CD4-positive, alpha-beta T cell treated with Interferon alpha-2 for 1 hour (primary cell): Measurements from ENCODE around the gene TSC1.
"Not testable (repeated sequence)": the region's sequence is repeated elsewhere in the genome, so short reads cannot be mapped to it uniquely, and the experiment has no call there.

Experiments
- DNase-seq, 2 donors: peaks; one replicate each; pipeline ENCODE4 v3.0.0-alpha.2; 2020 to 2022

The TSC1 gene

DNA sequence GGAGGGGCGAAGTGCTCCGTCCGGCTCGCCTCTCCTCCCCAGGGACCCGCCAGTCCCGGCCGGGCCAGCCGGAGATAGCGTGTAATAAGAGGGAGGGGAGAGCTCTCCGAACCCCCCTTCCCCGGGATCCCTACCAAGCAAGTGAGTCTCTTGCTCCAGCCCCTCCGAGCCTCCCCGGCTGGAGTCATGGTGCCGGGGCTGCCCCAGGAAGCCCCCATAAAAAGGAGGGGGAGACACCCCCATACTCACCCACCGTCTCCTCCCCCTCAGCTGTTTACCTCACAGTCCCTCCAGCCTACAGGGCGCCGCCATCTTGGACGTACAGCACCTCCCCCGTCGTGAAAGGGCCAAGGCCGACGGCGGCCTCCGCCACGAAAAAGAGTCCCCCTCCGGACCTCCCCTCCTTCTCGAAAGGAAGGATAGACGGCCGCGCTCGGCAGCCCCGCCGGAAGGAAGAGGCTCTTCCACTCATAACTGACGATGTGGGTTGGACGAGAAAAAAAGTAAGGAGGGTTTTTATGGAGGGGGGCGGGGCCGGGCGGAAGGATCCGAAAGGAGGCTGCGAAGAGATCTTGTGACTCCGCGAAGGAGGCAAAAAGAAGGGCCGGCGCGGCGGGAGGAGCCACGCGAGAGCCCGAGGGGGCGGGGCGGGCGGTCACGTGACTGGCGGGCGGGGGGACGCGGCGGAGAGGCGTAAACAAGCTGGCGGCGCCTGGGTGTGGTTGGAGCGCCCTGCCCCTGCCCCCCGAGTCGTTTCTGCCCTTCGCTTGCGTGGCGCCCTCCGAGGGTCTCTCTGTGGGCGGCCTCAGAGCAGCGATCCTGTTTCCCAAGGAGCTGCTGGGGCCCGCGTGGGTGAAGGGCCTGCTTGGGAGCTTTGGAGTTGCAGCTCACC, at the start of gene TSC1:
TSC1 (minus strand) TSS at position 323 of the 892 bp plus-strand sequence. CDS start 15,744 bp downstream, outside the sequence.
- peak; percentile 97 to 98 for DNase-seq

DNA sequence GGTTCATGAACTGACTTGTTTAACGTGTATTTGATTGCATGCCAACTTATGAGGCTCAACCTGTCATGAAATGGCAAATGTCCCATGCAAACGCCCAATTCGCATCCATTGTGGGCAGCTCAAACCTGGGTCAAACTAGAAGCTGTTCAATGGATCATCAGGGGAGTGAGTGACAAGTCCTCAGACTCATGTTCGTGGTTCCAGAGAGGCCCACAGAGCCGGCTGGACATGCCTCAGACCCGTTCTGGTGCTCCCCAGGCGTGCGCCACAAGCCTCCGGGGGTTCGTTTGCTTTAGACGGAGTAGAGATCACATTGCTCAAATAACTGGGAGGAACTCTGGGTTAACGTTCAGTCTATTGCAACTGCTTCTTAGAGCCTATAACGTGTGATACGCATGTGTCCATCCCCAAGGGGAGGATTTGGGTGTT, 49.1 kb upstream of the TSC1 start:
- DNase-seq, result no peak

DNA sequence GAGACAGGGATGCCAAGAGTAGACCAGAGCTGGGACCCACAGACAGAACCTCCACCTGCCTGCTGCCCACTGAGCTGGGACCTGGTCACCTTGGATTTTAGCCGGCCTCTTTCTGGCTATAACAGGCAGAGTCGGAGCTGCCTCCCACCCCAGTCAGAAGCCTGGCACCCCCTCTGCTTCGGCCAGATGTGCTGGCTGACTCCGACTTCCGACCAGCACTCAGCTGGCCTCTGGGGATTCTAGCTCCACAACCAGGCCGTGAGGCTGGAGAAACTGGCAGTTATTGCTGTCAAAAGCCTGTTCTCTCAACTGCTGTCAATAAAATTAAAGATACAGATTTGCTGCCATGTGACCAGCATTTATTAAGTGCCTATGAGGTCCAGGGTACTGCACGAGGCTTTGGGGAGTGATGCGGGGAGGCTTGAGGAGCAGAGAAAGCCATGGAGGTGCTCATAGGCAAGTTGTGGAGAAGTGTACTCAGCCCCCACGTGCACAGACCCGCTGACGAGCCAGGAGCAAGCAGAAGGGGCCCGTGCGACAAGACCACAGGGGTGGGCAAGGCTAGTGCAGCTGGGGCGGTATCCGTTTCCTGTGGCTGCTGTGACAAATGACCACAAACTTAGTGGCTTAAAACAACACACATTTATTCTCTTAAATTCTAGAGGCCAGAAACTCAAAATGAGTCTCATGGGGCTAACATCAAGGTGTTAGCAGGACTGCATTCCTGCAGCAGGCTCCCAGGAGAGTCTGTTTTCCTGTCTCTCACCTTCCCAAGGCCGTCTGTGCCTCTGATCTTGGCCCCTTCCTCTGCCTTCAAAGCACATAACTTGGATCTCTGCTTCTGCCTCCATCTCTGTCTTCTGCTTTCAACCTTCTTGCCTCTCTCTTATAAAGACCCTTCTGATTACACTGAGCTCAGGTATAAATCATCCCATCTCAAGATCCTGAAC, 47.2 kb upstream of the TSC1 start:
- DNase-seq, result no peak

DNA sequence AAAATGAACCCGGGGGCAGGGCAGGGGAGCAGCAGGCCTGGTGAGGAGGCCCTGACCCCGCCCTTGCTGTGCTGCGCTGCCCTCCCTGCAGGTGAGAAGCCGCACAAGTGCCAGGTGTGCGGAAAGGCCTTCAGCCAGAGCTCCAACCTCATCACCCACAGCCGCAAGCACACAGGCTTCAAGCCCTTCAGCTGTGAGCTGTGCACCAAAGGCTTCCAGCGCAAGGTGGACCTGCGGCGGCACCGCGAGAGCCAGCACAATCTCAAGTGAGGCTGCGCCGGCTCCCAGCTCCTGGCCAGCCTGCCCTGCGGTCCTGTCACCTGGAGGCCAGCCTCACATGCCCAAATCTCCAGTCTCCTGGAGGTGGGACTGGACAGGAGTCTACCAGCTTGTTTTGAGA, 46.4 kb upstream of the TSC1 start:
- no peak for DNase-seq

DNA sequence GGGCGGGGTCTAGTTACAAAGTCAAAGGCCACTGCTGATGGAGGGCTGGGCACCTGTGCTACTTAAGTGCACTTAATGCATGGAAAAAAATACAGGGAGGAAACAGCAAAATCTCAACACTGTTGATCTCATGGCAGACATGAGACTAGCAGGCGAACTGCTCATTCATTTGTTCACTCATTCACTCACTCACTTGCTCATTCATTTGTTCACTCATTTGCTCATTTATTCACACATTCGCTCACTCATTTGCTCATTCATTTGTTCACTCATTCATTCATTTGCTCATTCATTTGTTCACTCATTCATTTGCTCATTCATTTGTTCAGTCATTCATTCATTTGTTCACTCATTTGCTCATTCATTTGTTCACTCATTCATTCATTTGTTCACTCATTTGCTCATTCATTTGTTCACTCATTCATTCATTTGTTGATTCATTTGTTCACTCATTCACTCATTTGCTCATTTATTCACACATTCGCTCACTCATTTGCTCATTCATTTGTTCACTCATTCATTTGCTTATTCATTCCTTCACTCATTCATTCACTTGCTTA, 45.7 kb upstream of the TSC1 start:
- not testable (repeated sequence) for DNase-seq

DNA sequence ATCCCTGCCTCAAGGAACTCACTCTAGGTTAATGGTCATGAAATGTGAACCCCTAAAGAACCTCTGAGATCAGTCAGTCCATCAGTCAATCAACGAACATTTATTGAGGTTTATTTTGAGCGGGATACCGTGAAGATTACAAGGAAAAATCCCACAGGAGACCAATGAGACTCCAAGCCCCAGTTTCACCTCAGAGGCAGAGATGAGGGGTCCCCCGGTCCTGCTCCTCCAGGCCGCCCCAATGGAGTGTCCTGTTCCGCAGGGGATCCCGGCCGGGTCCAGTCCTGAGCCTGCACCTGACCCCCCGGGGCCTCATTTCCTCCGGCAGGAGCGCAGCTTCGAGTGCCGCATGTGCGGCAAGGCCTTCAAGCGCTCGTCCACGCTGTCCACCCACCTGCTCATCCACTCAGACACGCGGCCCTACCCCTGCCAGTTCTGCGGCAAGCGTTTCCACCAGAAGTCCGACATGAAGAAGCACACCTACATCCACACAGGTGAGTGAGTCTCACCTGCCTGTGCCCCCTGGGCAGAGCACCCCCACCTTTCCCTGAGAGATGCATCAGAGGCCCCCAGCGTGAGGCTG, 45.1 kb upstream of the TSC1 start:
- no peak for DNase-seq

DNA sequence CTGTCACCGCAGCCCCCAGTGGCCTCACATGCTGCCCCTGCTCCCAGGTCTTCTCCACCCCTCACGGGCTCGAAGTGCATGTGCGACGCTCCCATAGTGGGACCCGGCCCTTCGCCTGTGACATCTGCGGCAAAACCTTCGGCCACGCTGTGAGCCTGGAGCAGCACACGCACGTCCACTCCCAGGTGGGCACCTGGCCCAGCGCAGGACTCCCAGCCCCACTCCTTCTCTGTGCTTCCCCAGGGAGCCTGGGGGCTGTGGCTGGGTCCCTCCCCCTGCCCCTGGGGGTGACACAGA, 44.5 kb upstream of the TSC1 start:
- no peak for DNase-seq

DNA sequence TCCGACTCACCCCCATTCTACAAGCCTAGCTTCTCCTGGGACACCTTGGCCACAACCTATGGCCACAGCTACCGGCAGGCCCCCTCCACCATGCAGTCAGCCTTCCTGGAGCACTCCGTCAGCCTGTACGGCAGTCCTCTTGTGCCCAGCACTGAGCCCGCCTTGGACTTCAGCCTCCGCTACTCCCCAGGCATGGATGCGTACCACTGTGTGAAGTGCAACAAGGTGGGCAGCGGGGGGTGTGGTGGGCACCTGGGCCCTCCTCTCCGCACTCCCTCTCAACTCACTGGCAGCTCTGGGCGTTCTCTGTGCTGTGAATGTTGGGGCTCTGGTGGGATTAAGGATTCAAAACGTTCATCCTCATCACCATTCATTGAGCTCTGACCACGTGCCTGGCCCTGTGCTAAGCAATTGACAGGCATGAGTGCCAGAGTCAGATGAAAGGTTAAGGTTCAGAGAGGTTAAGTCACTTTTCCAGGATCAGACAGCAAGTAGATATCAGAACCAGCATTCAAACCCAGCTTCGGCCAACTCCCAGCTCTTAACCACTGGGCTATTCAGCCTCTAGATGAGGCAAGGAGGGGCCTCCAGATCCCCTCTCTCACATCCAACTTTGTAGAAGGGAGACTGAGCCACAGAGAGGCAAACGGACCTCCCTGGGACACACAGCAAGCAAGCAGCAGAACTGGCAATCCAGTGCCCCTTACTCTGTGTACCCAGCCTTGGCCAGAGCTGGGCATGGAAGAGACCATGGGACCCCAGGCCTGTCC, 44.0 kb upstream of the TSC1 start:
- DNase-seq, result no peak

DNA sequence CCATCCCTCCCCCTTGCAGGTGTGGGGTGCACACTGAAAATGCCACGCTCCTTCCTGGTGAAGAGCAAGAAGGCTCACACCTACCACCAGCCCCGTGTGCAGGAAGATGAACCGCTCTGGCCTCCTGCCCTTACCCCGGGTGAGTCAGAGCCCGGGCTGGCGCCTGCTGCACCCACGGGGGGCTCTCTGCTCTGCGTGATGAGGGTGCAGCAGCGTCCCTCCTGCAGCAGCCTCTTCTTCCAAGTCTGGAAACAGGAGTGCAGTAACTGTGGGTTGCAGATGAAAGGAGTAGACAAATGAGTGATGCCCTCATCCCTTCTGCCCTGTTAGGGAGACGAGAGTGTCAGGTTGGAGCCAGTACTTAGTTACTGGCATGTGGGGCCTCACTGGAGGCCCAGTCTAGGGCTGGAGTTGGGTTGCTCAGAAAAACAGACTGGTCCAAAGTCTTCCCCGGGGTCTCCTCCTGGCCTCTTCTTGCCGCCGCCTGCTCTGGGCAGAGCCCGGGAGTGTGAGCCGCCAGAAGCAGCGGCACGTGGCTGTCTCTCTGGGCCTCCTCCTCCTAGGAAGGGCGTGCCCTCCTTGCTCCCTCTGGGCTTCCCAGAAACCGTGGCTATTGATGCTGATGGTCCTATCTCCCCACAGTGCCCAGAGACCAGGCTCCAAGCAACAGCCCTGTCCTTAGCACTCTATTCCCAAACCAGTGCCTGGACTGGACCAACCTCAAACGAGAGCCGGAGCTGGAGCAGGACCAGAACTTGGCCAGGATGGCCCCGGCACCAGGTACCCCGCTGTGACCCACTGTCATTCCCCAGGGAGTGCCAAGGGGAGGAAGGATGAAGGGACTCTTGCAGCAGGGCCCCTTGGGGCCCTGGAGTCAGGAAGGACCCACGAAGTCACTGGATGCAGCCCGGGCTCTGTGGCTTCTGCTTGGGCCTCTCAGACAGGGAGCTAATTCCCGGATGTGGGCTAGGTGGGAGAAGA, 42.5 kb upstream of the TSC1 start:
- DNase-seq, result no peak

DNA sequence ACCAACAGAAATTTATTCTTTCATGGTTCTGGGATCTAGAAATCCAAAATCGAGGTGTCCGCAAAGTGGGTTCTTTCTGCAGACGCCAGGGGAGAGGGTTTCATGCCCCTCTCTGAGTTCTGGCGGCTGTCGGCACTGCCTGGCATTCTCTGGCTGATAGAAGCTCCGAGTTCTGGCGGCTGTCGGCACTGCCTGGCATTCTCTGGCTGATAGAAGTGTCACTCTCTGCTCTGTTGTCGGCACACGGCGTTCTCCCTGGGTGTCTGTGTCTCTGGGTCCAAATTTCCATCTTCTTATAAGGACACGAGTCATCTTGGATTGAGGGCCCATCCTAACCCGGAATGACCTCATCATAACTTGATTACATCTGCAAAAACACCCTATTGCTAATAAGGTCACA, 41.7 kb upstream of the TSC1 start:
- no peak for DNase-seq

DNA sequence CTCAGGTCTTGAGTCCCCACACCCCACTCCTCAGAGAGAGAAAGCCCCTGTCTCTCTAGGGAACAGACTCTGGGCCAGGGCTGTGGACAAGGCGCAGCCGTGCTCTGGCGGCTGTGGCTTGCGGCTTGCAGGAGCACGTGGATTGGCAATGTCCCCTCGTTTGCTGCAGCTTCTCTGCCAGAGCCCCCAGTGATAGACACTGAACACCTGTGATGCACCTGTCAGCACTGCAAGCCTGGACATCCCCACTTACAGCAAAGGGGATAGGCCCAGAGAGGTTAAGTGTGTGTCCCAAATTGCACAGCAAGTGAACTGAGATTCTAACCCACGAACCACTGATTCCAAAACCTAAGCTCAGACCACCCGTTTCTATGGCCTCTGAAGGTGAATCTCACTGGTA, 41.1 kb upstream of the TSC1 start:
- DNase-seq, result no peak

DNA sequence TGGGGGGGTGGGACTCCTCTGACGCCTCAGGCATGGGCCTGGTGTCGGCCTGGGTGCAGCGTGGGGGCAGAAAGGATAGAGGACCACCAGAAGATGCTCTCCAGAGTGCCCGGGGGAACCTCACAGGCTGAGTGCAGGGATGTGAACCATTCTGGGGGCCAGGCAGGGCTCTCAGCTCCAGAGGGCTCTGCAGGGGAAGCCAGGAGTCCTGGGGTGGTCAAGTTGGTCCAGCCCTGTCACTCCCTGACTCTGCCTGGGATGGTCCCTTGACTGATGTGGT, 40.6 kb upstream of the TSC1 start:
- DNase-seq, result no peak

DNA sequence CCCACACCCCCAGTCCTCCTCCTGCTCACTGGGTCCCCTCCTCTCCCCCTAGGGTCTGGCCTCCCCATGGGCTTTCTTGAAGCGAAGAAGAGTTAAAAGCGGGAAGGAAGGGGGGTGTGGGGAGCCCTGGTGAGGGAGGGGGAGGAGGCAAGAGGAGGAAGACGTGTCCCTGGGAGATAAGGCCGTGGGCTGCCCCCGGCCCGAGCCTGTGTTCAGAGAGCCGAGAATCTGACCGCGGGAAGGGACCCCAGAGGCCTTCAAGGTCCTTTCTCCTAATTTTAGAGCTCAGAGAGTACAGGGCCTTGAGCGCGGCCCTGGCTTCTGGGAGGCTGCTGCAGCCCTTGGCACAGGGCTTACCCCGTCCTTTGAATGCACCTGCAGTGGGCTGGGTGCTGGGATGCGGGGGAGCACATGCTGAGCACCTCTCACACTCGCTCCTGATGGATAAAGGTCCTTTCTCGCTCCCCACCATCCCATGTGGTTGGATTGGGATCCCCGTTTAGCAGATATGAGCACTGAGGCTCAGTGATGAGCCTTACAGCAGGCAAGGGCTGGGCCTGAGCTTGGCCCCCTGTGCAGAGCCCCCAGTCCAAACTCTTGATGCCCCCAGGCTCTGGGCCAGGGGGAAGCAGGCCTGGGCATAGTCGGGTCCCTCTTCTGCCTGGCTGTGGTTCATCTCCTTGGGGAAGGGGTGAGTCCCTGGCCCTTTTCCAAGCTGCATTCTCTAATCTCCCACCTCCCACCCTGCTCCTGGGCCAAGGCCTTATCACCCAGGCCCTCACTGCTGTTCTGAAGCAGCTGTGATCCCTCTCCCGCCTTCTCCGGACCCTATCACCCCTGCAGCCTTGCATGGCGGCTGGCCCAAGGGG, 40.0 kb upstream of the TSC1 start:
- no peak for DNase-seq

DNA sequence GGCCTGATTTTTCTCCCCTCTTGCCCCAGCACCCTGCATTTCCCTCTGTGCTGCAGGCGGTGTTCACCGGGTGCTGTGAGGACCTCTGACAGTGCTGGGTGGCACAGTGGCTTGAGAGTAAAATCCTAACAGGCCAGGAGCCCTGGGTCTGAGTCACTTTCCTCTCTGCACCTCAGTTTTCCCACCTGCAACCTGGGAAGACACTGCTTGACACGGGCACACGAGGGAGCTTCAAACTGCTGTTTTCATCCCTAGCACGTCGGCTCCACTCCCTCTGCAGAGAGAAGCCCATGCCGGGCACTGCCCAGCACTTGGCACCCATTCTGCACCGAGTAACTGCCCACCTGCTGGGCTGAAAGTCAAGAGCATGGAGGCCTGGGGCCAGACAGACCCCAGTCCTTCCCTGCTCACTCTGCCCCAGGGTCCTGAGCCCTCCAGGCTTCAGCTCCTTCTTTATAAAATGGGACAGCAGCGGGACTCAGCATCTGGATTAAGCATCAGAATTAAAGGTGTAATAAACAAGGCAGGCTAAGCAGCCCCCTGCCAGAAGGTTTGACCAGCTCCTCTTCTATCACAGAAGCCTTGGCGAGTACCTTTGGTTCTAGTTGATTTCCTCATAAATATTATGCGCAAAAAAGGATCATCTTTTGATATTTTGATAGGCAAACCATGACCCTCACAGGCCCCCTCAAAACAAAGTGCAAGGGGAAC, 39.2 kb upstream of the TSC1 start:
- DNase-seq, result no peak

DNA sequence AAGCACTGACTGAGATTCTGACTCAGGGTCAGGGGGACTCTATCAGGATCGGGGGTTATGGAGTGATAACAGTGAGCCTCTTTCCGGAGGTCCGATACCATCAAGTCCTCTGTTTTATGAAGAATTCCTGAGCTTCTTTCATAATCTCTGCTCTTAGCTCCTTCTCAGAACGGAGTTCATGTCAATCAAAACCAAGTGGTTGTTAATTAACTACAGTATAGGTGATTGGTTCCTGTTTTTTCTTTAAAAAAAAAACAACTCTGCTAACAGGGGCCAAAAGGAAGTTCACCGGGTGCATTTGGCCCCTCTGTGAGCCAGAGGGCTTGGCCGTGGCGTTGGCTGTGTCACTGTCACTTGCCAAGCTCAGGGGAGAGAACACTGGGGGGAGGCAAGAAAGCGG, 38.0 kb upstream of the TSC1 start:
- no peak for DNase-seq

DNA sequence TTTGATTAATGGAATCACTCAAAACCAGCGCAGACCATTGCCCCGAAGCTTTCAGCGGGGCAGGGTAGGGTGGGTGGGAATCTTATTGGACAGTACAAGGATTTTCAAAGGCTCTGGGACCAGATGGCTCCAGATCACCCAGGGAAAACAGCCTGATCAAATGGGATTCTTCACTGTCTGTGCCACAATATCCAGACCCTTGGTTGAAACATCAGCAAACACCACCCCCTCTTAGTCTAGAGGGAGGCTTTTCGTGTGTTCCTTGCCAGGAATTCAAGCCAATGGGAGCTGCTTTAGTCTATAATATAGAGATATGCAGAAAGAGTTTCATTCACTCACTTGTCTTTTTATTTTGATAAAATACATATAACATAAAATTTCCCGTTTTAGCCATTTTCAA, 35.7 kb upstream of the TSC1 start:
- DNase-seq, result no peak

DNA sequence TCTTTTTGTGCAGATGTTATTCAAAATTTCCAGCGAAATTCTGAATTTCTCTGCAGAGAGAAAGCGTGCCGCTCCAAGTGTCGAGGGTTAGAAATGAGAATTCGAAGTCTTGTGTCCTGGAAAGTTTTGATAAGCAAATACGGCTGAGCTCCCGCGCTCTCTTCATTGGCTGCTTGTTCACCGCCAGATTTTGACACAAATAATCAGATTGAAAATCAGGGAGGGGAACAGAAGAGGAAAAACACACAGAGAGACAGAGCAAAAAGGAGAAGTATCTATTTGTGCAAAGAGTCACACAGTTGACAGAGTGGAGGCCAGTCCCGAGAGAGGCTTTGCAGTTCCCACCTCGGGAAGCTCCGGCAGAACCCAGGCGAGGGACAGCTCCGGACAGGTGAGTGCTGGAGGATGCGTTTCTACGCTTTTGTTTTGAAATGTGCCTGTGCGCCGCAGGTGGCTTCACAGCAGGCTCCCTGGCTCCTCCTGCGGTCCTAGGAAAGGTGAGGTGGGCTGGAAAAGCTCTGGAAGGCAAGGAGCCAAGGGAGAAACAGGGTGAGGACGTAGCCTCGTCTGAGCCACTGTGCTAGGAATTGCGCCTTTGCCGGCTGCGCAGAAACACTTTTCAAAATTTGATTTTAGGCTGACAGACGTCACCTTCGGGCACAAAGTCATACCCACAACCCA, 34.2 kb upstream of the TSC1 start, which contains the start of gene GFI1B:
GFI1B (plus strand) TSS at position 244 of the 681 bp plus-strand sequence. CDS start 7,985 bp downstream, outside the sequence.
- no peak for DNase-seq

DNA sequence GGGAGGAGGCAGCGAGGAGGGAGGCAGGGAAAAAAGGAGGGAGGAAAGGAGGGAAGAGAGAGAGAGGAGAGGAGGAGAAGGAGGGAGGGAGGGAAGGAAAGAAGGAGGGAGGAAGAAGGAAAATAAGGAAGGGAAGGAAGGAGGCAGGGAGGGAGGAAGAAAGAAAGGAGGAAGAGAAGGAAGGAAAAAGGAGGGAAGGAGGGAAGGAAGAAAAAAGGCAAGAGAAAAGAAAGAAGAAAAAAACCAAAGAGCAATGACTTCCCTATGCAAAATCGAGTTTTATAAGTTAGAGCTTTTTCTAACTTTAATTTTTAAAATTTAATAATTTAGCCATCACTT, 33.7 kb upstream of the TSC1 start:
- DNase-seq, result no peak

DNA sequence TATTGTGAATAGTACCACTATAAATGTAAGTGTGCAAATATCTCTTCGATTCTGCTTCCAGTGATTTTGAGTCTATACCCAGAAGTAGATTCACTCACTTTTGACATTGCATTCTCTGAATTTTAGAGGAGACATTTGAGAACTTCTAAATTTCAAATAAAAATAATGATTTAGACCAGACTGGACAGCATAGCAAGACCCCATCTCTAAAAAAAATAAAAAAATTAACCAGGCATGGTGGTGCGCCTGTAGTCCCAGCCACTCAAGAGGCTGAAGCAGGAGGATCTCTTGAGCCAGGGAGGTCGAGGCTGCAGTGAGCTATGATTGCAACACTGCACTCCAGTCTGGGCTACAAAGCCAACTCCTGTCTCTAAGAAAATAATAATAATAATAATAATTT, 32.2 kb upstream of the TSC1 start:
- no peak for DNase-seq
